HK-2 (cell line): Measurements from ENCODE around the gene TBX2.

ENCODE experiments used
- DNase-seq: peaks from one replicate; pipeline ENCODE4 v3.0.0-alpha.2; 2018; ENCODE audit not compliant: unreplicated experiment

Gene TBX2

GRCh38 chr17:61387511-61388305 lies 11.9 kb upstream of the TBX2 start:
- no peak for DNase-seq

- no peak for DNase-seq
Observed at GRCh38 chr17:61388561-61389356, 10.9 kb upstream of the TBX2 start.

DNA sequence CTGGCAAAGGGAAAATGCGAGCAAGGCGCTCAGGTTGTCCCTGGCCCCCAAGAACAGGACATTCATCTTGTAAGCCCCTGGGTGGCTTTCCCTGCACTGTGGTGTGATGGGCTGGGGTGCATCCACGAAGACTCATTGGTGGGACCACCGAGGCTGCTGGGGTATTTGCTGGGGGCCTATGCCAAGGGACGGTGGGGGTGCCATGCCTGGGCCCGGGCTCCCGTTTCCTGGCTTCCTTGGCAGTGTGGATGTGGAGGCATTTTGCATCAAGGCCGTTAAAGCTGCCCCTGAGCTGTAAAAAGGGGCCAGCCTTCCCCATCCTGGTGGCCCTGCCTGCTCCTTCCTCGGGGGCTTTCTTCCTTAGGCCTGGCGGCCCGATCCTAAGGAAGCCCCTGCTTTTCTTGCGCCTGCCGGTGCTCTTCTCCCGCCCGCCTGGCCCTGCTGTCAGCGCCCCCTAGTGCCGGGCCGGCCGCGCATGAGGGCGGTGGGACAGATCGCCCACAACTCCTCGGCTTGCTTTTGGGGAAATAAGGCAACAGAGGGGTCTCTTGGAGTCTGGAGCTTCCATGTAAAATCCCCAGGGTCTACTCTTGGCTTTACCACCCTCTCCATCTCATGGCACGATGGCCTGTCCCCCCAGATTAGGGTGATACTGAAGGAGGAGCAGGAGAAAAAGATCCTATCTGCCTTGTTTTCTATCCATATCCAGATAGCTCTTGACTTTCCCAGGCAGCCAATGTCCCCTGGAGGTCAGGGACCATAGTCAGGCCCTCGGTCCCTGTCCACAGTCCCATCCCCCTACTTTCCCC lies 9.8 kb upstream of the TBX2 start:
- DNase-seq: peak; percentile 56

DNA sequence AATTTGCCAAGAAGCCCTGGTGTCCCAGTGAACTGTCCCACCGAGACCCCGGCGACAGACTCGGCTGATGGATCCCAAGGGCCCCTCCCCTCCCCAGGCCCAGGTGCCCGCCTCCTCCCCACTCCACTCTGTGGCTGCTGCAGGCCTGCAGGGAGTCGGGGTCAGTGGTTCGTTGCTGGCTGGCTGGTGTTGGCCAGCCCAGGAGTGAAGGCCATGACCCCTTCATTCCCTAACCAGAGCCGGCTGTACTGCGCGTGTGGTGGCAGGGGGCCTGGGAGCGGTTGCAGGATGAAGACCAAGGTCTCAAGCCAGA lies 9.2 kb upstream of the TBX2 start:
- DNase-seq: no peak

DNA sequence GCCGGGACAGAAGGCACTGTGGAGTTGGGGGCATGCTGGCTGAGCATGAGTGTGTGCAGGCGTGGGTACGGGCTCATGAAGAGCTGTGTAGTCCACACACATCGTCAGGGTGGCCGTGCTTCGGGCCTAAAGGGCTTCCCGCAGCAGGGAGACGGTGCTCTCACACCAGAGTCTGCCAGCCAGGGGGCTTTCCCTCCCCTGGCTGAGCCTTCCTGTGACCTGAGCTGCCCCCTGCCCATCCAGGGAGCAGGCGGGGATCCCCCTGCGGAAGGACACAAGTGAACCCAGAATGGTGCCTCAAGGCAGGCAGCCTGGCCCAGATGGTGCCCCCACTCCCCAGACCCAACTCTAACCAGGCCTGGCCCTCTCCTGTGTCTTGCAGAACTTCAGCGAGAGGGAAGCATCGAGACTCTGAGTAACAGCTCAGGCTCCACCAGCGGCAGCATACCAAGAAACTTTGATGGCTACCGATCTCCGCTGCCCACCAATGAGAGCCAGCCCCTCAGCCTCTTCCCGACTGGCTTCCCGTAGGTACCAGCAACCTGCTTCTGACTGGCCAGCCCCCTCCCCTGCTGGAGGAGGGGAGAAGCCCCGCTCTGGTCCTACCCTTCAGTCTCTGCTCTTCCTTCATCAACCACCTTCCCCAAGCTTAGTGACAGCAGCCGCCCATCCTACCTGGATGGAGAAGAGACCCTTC lies 7.9 kb upstream of the TBX2 start:
- DNase-seq: no peak

GRCh38 chr17:61392679-61393078 lies 7.0 kb upstream of the TBX2 start:
- no peak for DNase-seq

DNA sequence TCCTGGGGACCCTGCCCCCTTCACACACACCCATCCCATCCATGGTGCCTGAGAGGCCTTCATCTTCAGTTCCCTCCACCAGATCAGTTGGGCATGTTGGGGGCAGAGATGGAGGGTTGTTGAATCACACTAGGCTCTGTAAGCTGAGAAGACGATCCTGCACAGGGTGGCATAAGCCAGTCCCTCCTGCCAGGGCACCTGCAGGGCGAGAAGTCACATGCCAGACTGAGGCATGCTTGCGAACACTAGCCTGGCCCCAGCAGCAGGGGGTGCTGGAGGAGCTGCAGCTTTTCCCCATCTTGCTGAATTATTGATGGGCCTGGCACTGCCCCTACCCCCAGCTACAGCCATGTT lies 6.1 kb upstream of the TBX2 start:
- no peak for DNase-seq

- no peak for DNase-seq
Observed at GRCh38 chr17:61393904-61394629, 5.6 kb upstream of the TBX2 start.

GRCh38 chr17:61394630-61395408 lies 4.8 kb upstream of the TBX2 start:
- DNase-seq: no peak

- no peak for DNase-seq
Observed at GRCh38 chr17:61395409-61395982, 4.1 kb upstream of the TBX2 start.

- DNase-seq: no peak
Observed at GRCh38 chr17:61395983-61396585, 3.6 kb upstream of the TBX2 start.

GRCh38 chr17:61396586-61397085 lies 3.0 kb upstream of the TBX2 start:
- DNase-seq: no peak

- DNase-seq: no peak
Observed at GRCh38 chr17:61397086-61397842, 2.4 kb upstream of the TBX2 start.

DNA sequence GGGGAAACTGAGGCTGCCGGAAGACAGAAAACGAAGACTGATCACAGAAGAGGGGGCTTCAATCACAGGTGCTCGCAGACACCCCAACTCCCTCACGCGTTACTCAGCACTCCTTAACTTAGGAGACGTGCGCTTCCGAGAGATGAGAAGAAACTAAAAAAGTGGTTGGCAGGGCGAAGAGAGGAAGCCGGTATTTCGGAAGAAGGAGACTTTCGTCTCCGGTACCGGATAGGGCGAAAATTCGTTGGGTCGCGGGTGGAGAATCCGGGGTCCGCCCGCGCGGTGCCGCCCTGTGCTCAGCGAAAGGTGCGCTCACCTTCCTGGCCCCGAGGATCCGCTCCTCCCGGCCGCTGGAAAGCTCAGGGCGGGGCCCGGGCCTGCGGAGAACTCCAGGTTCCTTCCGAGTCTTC lies 917 bp upstream of the TBX2 start:
- DNase-seq: no peak

GRCh38 chr17:61400066-61400716 lies 548 bp downstream of the TBX2 start:
- no peak for DNase-seq

DNA sequence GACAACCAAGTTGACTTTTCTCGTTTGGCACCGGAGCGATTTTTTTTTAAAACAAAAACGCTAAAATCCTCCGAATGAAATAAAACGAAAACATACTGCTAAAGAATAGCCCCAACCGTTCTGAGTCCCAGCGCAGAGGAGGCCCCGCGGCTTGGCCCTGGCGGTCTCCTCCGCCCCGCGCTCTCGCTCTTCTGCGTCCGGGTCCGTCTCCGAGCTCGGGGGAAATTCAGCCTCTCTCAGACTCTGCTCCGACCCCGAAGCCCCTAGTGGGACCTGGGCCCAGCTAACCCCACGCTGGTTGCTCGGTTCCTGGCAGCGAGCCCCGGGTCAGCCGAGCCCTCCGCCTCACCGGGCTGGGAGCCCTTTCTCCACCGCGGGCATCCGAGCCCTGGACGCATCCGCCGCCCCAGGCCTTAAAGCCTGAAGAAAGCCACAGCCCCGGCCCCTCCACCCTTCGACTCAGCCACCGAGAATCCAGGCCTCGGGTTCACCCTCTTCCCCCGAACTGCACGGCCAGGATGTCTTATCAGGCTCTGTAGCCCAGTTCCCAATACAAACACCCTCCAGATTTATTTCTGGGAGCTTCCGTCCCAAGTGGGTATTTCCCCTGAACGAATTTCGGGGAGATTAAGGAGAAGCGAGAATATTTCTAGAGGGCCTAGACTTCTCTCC lies 1.2 kb downstream of the TBX2 start:
- DNase-seq: no peak

DNA sequence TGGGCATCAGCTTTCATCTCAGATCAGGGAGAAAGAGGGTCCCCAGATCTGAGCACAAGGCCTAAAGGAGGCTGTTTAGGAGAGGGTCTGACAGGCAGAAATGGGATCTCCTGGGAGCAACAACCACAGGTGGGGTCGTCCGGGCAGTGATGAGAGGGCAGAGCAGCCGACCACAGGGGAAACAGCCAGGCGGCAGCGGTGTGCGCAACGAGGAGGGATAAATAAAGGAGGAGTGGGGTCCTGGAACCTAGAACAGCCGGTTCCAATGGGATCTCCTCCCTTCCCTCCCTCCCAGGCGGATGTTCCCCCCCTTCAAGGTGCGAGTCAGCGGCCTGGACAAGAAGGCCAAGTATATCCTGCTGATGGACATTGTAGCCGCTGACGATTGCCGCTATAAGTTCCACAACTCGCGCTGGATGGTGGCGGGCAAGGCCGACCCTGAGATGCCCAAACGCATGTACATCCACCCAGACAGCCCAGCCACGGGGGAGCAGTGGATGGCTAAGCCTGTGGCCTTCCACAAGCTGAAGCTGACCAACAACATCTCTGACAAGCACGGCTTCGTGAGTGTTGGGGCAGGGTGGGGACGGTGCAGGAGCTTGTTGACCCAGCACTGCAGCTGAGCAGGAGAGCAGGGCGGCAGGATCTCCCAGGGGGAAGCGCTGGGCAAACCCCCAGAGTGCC lies 1.9 kb downstream of the TBX2 start:
- DNase-seq: no peak
